GM13976 (cell line): ENCODE results near the gene THBS3.
"Not testable (repeated sequence)": the region's sequence is repeated elsewhere in the genome, so short reads cannot be mapped to it uniquely, and the experiment has no call there.

Source experiments
- DNase-seq: peaks from one replicate; pipeline ENCODE4 v3.0.0; 2012; ENCODE audit warnings: low spot score
- CTCF ChIP-seq: IDR thresholded peaks from 2 replicates; pipeline ENCODE4 v1.5.1; 2012; ENCODE audit warnings: borderline replicate concordance, mild to moderate bottlenecking; ENCODE audit not compliant: insufficient read depth; ENCODE audit errors: extremely low read depth, missing control alignments, control extremely low read depth
- in situ Hi-C: fragments of 300-500 bp; cut with MboI; formaldehyde crosslinking; loops from one replicate; pipeline ENCODE4 v1.12.0; 2022; ENCODE audit warnings: low sequenced_read_pairs, mixed read lengths, inconsistent platforms; ENCODE audit not compliant: unreplicated experiment

THBS3 gene

GRCh38 chr1:155228096-155228427, 20.4 kb upstream of the THBS3 start:
- in situ Hi-C loops: no loop called here
- no peak for TF ChIP-seq CTCF
- no peak for DNase-seq

- no peak for TF ChIP-seq CTCF
- peak; percentile 99 for DNase-seq
- in situ Hi-C loops: no loop called here
Observed at GRCh38 chr1:155227261-155228095, 19.8 kb upstream of the THBS3 start.

- no peak for TF ChIP-seq CTCF
- peak; percentile 63 for DNase-seq
- in situ Hi-C loops: no loop called here
Observed at GRCh38 chr1:155226910-155227260, 19.2 kb upstream of the THBS3 start.

GRCh38 chr1:155226188-155226909, 18.7 kb upstream of the THBS3 start:
- TF ChIP-seq CTCF: peak; percentile 80
- in situ Hi-C loops: no loop called here
- peak; percentile 79 for DNase-seq

- DNase-seq, in situ Hi-C loops: not testable (repeated sequence)
Observed at GRCh38 chr1:155225404-155225759, 17.7 kb upstream of the THBS3 start.

GRCh38 chr1:155223047-155223446, 15.3 kb upstream of the THBS3 start:
- no peak for TF ChIP-seq CTCF
- DNase-seq: no peak
- in situ Hi-C loops: no loop called here

- in situ Hi-C loops, DNase-seq: not testable (repeated sequence)
Observed at GRCh38 chr1:155220211-155220965, 12.7 kb upstream of the THBS3 start.
